IMR-90 (cell line): ENCODE data around the gene DGKB. TPM values are rescaled to one million over a fixed set of nuclear protein-coding genes. Genes with fewer than 3 reads are reported as not detected.

Experiments
- ATAC-seq: fragments of 200-7000 bp; cut with Tn5 transposase; 2 replicates; pipeline ENCODE4 v1.9.1; 2020; ENCODE audit warnings: low read depth, mild to moderate bottlenecking, moderate library complexity
- BruUV-seq: library from RNA; stranded (reverse); fragments of 400-500 nt; replicated peaks from 2 replicates; lab custom pipeline; 2021; lab: Mats Ljungman, UMichigan
- CTCF ChIA-PET: fragments of 300-600 bp; formaldehyde crosslinking; extraction: SDS; loops from one replicate; lab custom pipeline; 2021; ENCODE audit warnings: antibody characterized with exemption; lab: Yijun Ruan, JAX
- POLR2A ChIA-PET: fragments of 300-600 bp; sonication (Branson Sonifier 250); formaldehyde crosslinking; loops from one replicate; lab custom pipeline; 2022; ENCODE audit warnings: antibody characterized with exemption; ENCODE audit not compliant: unreplicated experiment; lab: Charles Lee
- DNase-seq: peaks from one replicate; pipeline ENCODE4 v3.0.0; 2013
- H2AFZ ChIP-seq: replicated peaks from 2 replicates; pipeline ENCODE3; 2013; ENCODE audit warnings: low read length, mild to moderate bottlenecking; ENCODE audit not compliant: poor library complexity
- H2AK5ac ChIP-seq: 2 replicates; pipeline ENCODE4 v1.6.1; 2013; ENCODE audit warnings: low read depth, low read length, inconsistent platforms
- H2AK9ac ChIP-seq: replicated peaks from 2 replicates; pipeline ENCODE3; 2013; ENCODE audit warnings: mild to moderate bottlenecking, low read depth, low read length, moderate library complexity; ENCODE audit not compliant: poor library complexity
- H2BK120ac ChIP-seq: 2 replicates; pipeline ENCODE4 v1.6.1; 2013; ENCODE audit warnings: low read depth, low read length, inconsistent platforms
- H2BK15ac ChIP-seq: 3 replicates; pipeline ENCODE4 v1.6.1; 2013; ENCODE audit warnings: low read depth, low read length, inconsistent platforms
- H2BK20ac ChIP-seq: 2 replicates; pipeline ENCODE4 v1.6.1; 2013; ENCODE audit warnings: low read depth, mild to moderate bottlenecking, inconsistent platforms, low read length, moderate library complexity
- H2BK5ac ChIP-seq: 2 replicates; pipeline ENCODE4 v1.6.1; 2013; ENCODE audit warnings: mild to moderate bottlenecking, low read depth, low read length, inconsistent platforms; ENCODE audit not compliant: poor library complexity, severe bottlenecking
- H3K14ac ChIP-seq: replicated peaks from 2 replicates; pipeline ENCODE4 v1.6.1; 2013; ENCODE audit warnings: low read depth, low read length, inconsistent platforms
- H3K18ac ChIP-seq: 2 replicates; pipeline ENCODE4 v1.6.1; 2013; ENCODE audit warnings: low read depth, low read length, control low read depth
- H3K23ac ChIP-seq: 2 replicates; pipeline ENCODE4 v1.6.1; 2013; ENCODE audit warnings: low read depth, low read length, inconsistent platforms
- H3K27ac ChIP-seq: 2 replicates; pipeline ENCODE4 v1.5.1; 2013; ENCODE audit warnings: mild to moderate bottlenecking, control low read depth, low read length; ENCODE audit not compliant: insufficient read depth
- H3K27me3 ChIP-seq: 2 replicates; pipeline ENCODE4 v1.6.1; 2013; ENCODE audit warnings: low read length; ENCODE audit not compliant: control insufficient read depth, insufficient read depth
- H3K36me3 ChIP-seq: 2 replicates; pipeline ENCODE4 v1.6.1; 2013; ENCODE audit warnings: low read length, mixed read lengths; ENCODE audit not compliant: control insufficient read depth, insufficient read depth
- H3K4ac ChIP-seq: 2 replicates; pipeline ENCODE4 v1.6.1; 2013; ENCODE audit warnings: low read depth, low read length, inconsistent platforms
- H3K4me1 ChIP-seq: 2 replicates; pipeline ENCODE4 v1.6.1; 2013; ENCODE audit warnings: low read length, mixed read lengths; ENCODE audit not compliant: control insufficient read depth, insufficient read depth
- H3K4me2 ChIP-seq: 2 replicates; pipeline ENCODE4 v1.6.1; 2013; ENCODE audit warnings: low read depth, mild to moderate bottlenecking, control low read depth, low read length, moderate library complexity
- H3K4me3 ChIP-seq: 2 replicates; pipeline ENCODE4 v1.5.1; 2013; ENCODE audit warnings: low read depth, mild to moderate bottlenecking, control low read depth, low read length, moderate library complexity; ENCODE audit not compliant: insufficient read depth
- H3K56ac ChIP-seq: 2 replicates; pipeline ENCODE4 v1.6.1; 2013; ENCODE audit warnings: low read length, inconsistent platforms; ENCODE audit not compliant: insufficient read depth; ENCODE audit errors: extremely low read depth
- H3K79me1 ChIP-seq, 2 experiments: 2 replicates each; pipeline ENCODE4 v1.6.1; 2013; ENCODE audit warnings: low read length in 2 of 2, inconsistent platforms in 1 of 2, low read depth in 1 of 2
- H3K9ac ChIP-seq: 2 replicates; pipeline ENCODE4 v1.6.1; 2013; ENCODE audit warnings: low read depth, low read length, control low read depth
- H3K9me1 ChIP-seq: 2 replicates; pipeline ENCODE4 v1.6.1; 2013; ENCODE audit warnings: low read length, inconsistent platforms; ENCODE audit not compliant: insufficient read depth
- H3K9me3 ChIP-seq: 2 replicates; pipeline ENCODE4 v1.6.1; 2013; ENCODE audit warnings: low read length; ENCODE audit not compliant: control insufficient read depth, insufficient read depth
- H4K20me1 ChIP-seq: 2 replicates; pipeline ENCODE4 v1.6.1; 2013; ENCODE audit warnings: low read length, inconsistent platforms; ENCODE audit not compliant: insufficient read depth
- H4K5ac ChIP-seq: 2 replicates; pipeline ENCODE4 v1.6.1; 2013; ENCODE audit warnings: mild to moderate bottlenecking, low read depth, low read length, control low read depth
- H4K8ac ChIP-seq, 2 experiments: 2 replicates each; pipeline ENCODE4 v1.6.1; 2013; ENCODE audit warnings: low read depth in 2 of 2, low read length in 2 of 2, control low read depth in 1 of 2, inconsistent platforms in 1 of 2
- H4K91ac ChIP-seq: 2 replicates; pipeline ENCODE4 v1.6.1; 2013; ENCODE audit warnings: low read depth, low read length, inconsistent platforms; ENCODE audit not compliant: insufficient read depth
- BHLHE40 ChIP-seq: fragments of 150-350 bp; IDR thresholded peaks from 2 replicates; pipeline ENCODE4 v1.6.1; 2016; ENCODE audit warnings: mild to moderate bottlenecking, low read depth, low read length
- CEBPB ChIP-seq: IDR thresholded peaks from 2 replicates; pipeline ENCODE4 v1.6.1; 2012; ENCODE audit warnings: low read depth, low read length, improper control_type of control experiment
- CHD1 ChIP-seq: IDR thresholded peaks from 2 replicates; pipeline ENCODE4 v1.6.1; 2012; ENCODE audit warnings: low read depth, low read length, improper control_type of control experiment
- FOS ChIP-seq: fragments of 150-350 bp; IDR thresholded peaks from 2 replicates; pipeline ENCODE4 v1.6.1; 2016; ENCODE audit warnings: low read depth, low read length
- MAFK ChIP-seq: IDR thresholded peaks from 2 replicates; pipeline ENCODE4 v1.6.1; 2012; ENCODE audit warnings: low read depth, low read length, improper control_type of control experiment
- MAZ ChIP-seq: IDR thresholded peaks from 2 replicates; pipeline ENCODE4 v1.6.1; 2012; ENCODE audit warnings: low read depth, mild to moderate bottlenecking, low read length, improper control_type of control experiment, moderate library complexity, borderline replicate concordance
- MXI1 ChIP-seq: IDR thresholded peaks from 2 replicates; pipeline ENCODE4 v1.6.1; 2012; ENCODE audit warnings: low read depth, mild to moderate bottlenecking, low read length, moderate library complexity, borderline replicate concordance
- NFE2L2 ChIP-seq: fragments of 150-350 bp; IDR thresholded peaks from 2 replicates; pipeline ENCODE4 v1.6.1; 2016; ENCODE audit warnings: low read depth, mild to moderate bottlenecking, low read length
- POLR2A ChIP-seq: IDR thresholded peaks from 2 replicates; pipeline ENCODE4 v1.6.1; 2012; ENCODE audit warnings: mild to moderate bottlenecking, low read depth, low read length
- RAD21 ChIP-seq: IDR thresholded peaks from 2 replicates; pipeline ENCODE4 v1.6.1; 2012; ENCODE audit warnings: low read length, improper control_type of control experiment
- RCOR1 ChIP-seq: IDR thresholded peaks from 2 replicates; pipeline ENCODE4 v1.6.1; 2012; ENCODE audit warnings: mild to moderate bottlenecking, low read length, improper control_type of control experiment; ENCODE audit not compliant: insufficient replicate concordance
- RFX5 ChIP-seq: IDR thresholded peaks from 2 replicates; pipeline ENCODE4 v1.8.0; 2012; ENCODE audit warnings: low read depth, mild to moderate bottlenecking, low read length, moderate library complexity
- SMC3 ChIP-seq: fragments of 150-350 bp; IDR thresholded peaks from 2 replicates; pipeline ENCODE4 v1.6.1; 2016; ENCODE audit warnings: low read depth, mild to moderate bottlenecking, antibody characterized with exemption, low read length, moderate library complexity
- WGBS, 2 experiments: methylation state at CpG; one replicate each; pipeline versions ENCODE4 v1.1.5 to v1.1.7; 2013; ENCODE audit warnings: missing lambda C conversion rate in 2 of 2; ENCODE audit not compliant: insufficient read length in 1 of 2; ENCODE audit errors: extremely low coverage in 2 of 2; 5-methylcytosine and 5-hydroxymethylcytosine counted together
- dilution Hi-C: fragments of 300-500 bp; cut with HindIII; formaldehyde crosslinking; loops from one replicate; pipeline ENCODE4 v1.14.3; 2018; ENCODE audit warnings: low sequenced_read_pairs; ENCODE audit not compliant: unreplicated experiment
- in situ Hi-C: fragments of 300-500 bp; cut with MboI; formaldehyde crosslinking; loops from 3 replicates; pipeline ENCODE4 v1.14.3; 2019; ENCODE audit warnings: low sequenced_read_pairs, inconsistent platforms, mixed read lengths
- intact Hi-C: fragments of 100-400 bp; cut with micrococcal nuclease; formaldehyde crosslinking; loops from 2 replicates; pipeline ENCODE4 v1.10.0; 2022
- polyA plus RNA-seq, 3 experiments: library from polyadenylated mRNA; depleted of rRNA; stranded (reverse); fragments of >200 nt; gene quantifications; 2 replicates each; pipeline ENCODE4 v1.2.3, GENCODE V29; 2012; ENCODE audit warnings: low replicate concordance in 1 of 3
- total RNA-seq: library from RNA; depleted of rRNA; stranded (reverse); fragments of >200 nt; gene quantifications from 2 replicates; pipeline ENCODE4 v1.2.3, GENCODE V29; 2012
- TF ChIP-seq, protein P1 (sequence below): fragments of 150-350 bp; IDR thresholded peaks from 2 replicates; pipeline ENCODE4 v1.6.1; 2016; ENCODE audit warnings: low read depth, mild to moderate bottlenecking, low read length, moderate library complexity, borderline replicate concordance
- TF ChIP-seq, protein P2 (sequence below): fragments of 150-350 bp; IDR thresholded peaks from 2 replicates; pipeline ENCODE4 v1.6.1; 2017; ENCODE audit warnings: mild to moderate bottlenecking, antibody characterized with exemption, low read length, low read depth
- TF ChIP-seq, protein P3 (sequence below): conservative IDR thresholded peaks from 2 replicates; pipeline ENCODE4 v1.5.1; 2012; ENCODE audit warnings: mild to moderate bottlenecking, low read depth, low read length, improper control_type of control experiment

Gene DGKB
- total and polyA plus RNA-seq, 2 of the 4 experiments (the other 2 are of a cell fraction), result not detected

DNA sequence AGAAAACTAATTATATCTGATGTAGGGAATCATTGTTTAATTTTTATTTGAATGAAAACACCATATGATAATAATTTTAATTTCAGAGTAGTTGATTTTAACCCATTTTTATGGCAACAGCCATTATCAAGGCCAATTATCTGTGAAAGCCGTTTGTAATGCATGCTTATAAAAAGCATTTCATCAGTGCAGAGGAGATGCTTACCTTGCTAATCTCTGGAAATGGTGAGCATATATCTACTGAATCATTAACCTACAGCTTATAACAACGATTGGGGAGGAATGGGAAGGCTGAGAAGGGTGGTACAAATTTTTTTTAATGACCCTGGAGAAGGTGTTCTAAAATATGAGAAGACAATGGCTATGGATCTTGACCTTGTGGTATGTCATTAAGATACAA is 235.6 kb downstream of the DGKB start:
- no peak overlapping the region for H2BK20ac ChIP-seq
- no peak overlapping the region for H4K5ac ChIP-seq
- H3K14ac ChIP-seq, result no peak overlapping the region
- H3K4me1 ChIP-seq, result no peaks in the 10 kb centered on the region
- no peaks in the 10 kb centered on the region for H3K36me3 ChIP-seq
- H3K18ac ChIP-seq, result no peak overlapping the region
- in situ Hi-C loops, result no loop called here
- H2BK15ac ChIP-seq, result no peak overlapping the region
- no peak overlapping the region for H2AK9ac ChIP-seq
- ChIA-PET CTCF (interaction anchor here (0.9 kb wide), 1 partner anchor 22 kb away, joined by 3 read pairs; no protein-coding TSS in a partner anchor), POLR2A (no interaction called here)
- no peak overlapping the region for H3K4me3 ChIP-seq
- no TSS peak for BruUV-seq
- H3K27me3 ChIP-seq, result no peaks in the 10 kb centered on the region
- no peak overlapping the region for H2AFZ ChIP-seq
- no peak overlapping the region for H3K56ac ChIP-seq
- ATAC-seq (no peak), DNase-seq (no peak)
- WGBS, 2 experiments, result no CpG with 5 or more reads among the region's 2 CpGs
- no peak overlapping the region for H3K4ac ChIP-seq
- no peaks in the 10 kb centered on the region for H3K9me1 ChIP-seq
- no peak overlapping the region for H3K4me2 ChIP-seq
- H3K79me1 ChIP-seq, result no peaks in the 10 kb centered on the region
- intact Hi-C loops, result no loop called here
- H2AK5ac ChIP-seq, result no peak overlapping the region
- H3K23ac ChIP-seq, result no peak overlapping the region
- H4K20me1 ChIP-seq, result no peaks in the 10 kb centered on the region
- H4K91ac ChIP-seq, result no peak overlapping the region
- no peak overlapping the region for H3K27ac ChIP-seq
- H2BK5ac ChIP-seq, result no peak overlapping the region
- TF ChIP-seq, protein P1, sequence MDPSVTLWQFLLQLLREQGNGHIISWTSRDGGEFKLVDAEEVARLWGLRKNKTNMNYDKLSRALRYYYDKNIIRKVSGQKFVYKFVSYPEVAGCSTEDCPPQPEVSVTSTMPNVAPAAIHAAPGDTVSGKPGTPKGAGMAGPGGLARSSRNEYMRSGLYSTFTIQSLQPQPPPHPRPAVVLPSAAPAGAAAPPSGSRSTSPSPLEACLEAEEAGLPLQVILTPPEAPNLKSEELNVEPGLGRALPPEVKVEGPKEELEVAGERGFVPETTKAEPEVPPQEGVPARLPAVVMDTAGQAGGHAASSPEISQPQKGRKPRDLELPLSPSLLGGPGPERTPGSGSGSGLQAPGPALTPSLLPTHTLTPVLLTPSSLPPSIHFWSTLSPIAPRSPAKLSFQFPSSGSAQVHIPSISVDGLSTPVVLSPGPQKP, result no peak
- no peak for TF ChIP-seq RFX5
- TF ChIP-seq NFE2L2, result no peak
- TF ChIP-seq, protein P2, sequence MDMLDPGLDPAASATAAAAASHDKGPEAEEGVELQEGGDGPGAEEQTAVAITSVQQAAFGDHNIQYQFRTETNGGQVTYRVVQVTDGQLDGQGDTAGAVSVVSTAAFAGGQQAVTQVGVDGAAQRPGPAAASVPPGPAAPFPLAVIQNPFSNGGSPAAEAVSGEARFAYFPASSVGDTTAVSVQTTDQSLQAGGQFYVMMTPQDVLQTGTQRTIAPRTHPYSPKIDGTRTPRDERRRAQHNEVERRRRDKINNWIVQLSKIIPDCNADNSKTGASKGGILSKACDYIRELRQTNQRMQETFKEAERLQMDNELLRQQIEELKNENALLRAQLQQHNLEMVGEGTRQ, result no peak
- no peak for TF ChIP-seq MAFK
- TF ChIP-seq, protein P3, sequence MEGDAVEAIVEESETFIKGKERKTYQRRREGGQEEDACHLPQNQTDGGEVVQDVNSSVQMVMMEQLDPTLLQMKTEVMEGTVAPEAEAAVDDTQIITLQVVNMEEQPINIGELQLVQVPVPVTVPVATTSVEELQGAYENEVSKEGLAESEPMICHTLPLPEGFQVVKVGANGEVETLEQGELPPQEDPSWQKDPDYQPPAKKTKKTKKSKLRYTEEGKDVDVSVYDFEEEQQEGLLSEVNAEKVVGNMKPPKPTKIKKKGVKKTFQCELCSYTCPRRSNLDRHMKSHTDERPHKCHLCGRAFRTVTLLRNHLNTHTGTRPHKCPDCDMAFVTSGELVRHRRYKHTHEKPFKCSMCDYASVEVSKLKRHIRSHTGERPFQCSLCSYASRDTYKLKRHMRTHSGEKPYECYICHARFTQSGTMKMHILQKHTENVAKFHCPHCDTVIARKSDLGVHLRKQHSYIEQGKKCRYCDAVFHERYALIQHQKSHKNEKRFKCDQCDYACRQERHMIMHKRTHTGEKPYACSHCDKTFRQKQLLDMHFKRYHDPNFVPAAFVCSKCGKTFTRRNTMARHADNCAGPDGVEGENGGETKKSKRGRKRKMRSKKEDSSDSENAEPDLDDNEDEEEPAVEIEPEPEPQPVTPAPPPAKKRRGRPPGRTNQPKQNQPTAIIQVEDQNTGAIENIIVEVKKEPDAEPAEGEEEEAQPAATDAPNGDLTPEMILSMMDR, result no peak
- TF ChIP-seq MAZ, result no peak
- no peak for TF ChIP-seq RAD21
- TF ChIP-seq FOS, result no peak
- TF ChIP-seq POLR2A, result no peak
- no peak for TF ChIP-seq CEBPB
- no peak for TF ChIP-seq CHD1
- no peak for TF ChIP-seq BHLHE40
- TF ChIP-seq SMC3, result no peak
- no peak for TF ChIP-seq MXI1
- TF ChIP-seq RCOR1, result no peak
- H4K8ac ChIP-seq, result no peak overlapping the region
- no peak overlapping the region for H3K9ac ChIP-seq
- no peaks in the 10 kb centered on the region for H3K9me3 ChIP-seq
- dilution Hi-C loops, result no loop called here
- no peak overlapping the region for H2BK120ac ChIP-seq
